NCI-H82 (cell line): ENCODE measurements around the gene STX4.

Experiments used
- DNase-seq: peaks from one replicate; lab custom pipeline; 2025; lab: John Stamatoyannopoulos, UW

The STX4 gene

DNA sequence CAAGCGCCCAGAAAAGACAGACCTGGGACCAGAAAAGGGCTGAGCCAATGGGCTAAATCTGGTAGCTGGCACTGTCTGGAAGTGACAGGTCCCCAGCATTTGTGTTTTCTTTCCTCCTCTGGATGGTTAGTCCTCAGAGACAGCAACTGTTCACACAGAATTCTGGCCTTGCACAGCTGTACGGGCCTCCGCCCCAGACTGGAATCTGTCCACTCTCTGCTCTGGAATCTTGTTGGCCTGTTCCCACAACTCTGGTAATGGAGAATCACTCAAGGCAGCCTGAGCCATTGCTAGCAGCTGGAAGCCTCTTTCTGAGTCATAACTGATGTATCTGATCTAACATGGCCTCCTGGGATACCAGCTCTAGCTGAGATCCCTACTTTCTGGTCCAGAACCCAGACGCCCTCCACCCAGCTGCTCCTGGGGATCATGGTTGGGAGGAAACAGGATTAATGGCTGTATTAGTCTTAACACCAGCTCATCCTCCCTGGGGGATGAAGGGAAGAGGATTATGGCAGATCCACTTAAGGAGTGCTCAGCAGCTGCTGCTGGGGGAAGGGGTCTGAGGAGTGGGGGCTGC is 31.6 kb downstream of the STX4 start:
- peak; percentile 99 for DNase-seq

- DNase-seq = no peak
Observed at GRCh38 chr16:31067342-31067741, 34.0 kb downstream of the STX4 start.

GRCh38 chr16:31071861-31072260 is 38.5 kb downstream of the STX4 start:
- peak; percentile 72 for DNase-seq

GRCh38 chr16:31072540-31073141 is 39.3 kb downstream of the STX4 start:
- DNase-seq = peak; percentile 29

- DNase-seq = peak; percentile 90
Observed at GRCh38 chr16:31073142-31073969, 40.0 kb downstream of the STX4 start.

- DNase-seq = peak; percentile 99
Observed at GRCh38 chr16:31073970-31074813, 40.8 kb downstream of the STX4 start, which contains the start of the genes ZNF646 and ZNF668. Gene ZNF646, plus strand, starts transcription at chr16:31074422. Its CDS starts 1,903 bp downstream, at chr16:31076325. Gene ZNF668, minus strand, starts transcription at chr16:31074240. Its CDS starts 9,781 bp downstream, at chr16:31064459.

DNA sequence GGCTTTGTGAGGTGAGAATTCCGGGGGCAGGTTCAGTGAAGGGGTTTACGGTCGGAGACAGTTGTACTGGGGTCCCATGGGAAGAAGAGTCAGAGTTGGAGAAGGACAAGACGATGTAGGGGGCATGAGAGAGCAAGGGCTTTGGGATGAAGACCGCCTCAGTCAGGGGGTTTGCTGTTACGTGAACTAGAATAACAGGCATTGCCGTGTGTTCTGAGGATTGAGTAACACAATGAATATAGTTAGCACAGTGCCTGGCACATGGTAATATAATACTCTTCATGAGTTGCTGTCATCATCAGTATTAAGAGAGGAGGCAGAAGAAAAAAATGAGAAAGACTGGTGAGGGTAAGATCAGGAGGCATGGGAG is 41.4 kb downstream of the STX4 start:
- DNase-seq = no peak

- DNase-seq = no peak
Observed at GRCh38 chr16:31076319-31076718, 43.0 kb downstream of the STX4 start.

- DNase-seq = no peak
Observed at GRCh38 chr16:31077024-31077423, 43.7 kb downstream of the STX4 start.

DNA sequence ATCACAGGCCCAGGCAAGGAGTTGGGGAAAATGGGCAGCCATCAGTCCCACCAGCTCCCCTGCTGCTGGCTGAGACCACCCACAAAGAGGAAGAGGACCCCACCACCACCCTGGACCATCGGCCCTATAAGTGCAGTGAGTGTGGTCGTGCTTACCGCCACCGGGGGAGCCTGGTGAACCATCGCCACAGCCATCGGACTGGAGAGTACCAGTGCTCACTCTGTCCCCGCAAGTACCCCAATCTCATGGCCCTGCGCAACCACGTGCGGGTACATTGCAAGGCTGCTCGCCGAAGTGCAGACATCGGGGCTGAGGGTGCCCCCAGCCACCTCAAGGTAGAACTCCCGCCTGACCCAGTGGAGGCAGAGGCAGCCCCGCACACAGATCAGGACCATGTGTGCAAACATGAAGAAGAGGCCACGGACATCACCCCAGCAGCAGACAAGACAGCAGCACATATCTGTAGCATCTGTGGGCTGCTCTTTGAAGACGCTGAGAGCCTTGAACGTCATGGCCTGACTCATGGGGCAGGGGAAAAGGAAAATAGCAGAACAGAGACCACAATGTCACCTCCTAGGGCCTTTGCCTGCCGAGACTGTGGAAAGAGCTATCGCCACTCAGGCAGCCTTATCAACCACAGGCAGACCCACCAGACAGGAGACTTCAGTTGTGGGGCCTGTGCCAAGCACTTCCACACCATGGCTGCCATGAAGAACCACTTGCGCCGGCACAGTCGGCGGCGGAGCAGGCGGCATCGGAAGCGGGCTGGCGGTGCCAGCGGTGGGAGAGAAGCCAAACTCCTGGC is 44.4 kb downstream of the STX4 start:
- no peak for DNase-seq

- no peak for DNase-seq
Observed at GRCh38 chr16:31078597-31079341, 45.4 kb downstream of the STX4 start.

DNA sequence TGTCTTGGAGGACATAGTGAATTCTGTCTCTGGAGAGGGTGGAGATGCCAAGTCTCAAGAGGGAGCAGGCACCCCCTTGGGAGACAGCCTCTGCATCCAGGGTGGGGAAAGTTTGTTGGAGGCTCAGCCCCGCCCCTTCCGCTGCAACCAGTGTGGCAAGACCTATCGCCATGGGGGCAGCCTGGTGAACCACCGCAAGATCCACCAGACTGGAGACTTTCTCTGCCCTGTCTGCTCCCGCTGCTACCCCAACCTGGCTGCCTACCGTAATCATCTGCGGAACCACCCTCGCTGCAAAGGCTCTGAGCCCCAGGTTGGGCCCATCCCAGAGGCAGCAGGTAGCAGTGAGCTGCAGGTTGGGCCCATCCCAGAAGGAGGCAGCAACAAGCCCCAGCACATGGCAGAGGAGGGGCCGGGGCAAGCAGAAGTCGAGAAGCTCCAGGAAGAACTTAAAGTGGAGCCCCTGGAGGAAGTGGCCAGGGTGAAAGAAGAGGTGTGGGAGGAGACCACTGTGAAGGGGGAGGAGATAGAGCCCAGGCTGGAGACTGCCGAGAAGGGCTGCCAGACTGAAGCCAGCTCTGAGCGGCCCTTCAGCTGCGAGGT is 46.1 kb downstream of the STX4 start:
- no peak for DNase-seq

DNA sequence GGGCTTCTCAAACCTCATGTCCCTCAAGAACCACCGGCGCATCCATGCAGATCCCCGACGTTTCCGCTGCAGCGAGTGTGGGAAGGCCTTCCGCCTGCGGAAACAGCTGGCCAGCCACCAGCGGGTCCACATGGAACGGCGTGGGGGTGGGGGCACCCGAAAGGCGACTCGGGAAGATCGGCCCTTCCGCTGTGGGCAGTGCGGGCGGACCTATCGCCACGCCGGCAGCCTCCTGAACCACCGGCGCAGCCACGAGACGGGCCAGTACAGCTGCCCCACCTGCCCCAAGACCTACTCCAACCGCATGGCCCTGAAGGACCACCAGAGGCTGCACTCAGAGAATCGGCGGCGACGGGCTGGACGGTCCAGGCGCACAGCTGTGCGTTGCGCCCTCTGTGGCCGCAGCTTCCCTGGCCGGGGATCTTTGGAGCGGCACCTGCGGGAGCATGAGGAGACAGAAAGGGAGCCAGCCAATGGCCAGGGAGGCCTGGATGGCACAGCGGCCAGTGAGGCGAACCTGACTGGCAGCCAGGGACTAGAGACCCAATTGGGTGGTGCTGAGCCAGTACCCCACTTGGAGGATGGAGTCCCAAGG is 46.8 kb downstream of the STX4 start:
- no peak for DNase-seq

DNA sequence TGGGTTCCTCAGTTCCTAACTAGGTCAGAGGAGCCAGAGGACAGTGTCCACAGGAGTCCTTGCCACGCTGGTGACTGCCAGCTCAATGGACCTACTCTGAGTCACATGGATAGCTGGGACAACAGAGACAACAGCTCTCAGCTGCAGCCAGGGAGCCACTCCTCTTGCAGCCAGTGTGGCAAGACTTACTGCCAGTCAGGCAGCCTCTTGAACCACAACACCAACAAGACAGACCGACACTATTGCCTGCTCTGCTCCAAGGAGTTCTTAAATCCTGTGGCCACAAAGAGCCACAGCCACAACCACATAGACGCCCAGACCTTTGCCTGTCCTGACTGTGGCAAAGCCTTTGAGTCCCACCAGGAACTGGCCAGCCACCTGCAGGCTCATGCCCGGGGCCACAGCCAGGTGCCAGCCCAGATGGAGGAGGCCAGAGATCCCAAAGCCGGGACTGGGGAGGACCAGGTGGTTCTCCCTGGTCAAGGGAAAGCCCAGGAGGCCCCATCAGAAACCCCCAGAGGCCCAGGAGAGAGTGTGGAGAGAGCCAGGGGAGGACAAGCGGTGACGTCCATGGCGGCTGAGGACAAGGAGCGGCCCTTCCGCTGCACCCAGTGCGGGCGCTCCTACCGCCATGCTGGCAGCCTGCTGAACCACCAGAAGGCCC is 47.5 kb downstream of the STX4 start:
- DNase-seq = no peak

- no peak for DNase-seq
Observed at GRCh38 chr16:31081428-31082351, 48.3 kb downstream of the STX4 start.

DNA sequence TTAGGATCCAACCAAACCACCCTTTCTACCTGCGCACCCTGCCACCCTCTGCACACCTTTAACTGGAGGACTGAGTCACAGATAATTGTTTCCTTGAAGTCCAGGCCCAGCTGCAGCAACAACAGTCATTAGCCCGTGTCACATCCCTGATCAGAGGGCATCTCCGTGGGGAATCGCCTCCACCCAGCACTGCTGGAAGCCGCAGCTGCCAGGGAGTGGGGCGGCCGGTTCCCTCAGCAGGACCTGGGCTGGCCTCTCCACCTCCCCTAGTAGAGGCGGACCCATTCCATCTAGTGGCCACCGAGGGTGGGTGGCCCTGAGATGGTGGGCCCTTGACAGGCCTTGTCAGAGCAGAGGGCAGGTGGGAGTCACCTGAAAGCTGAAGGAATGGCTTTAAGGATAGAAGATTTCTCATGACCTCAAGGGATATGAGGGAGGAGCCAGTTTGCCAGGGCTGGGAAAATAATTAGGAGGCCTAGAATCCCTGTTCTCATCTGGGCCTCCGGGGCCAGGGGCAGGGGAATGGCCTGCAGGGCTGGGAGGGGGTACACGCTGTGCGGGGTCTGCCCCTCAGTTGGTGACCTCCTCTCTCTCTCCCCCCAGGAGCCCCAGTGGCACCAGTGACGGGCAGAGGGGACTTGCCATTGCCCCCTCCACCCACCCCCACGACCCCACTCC is 49.1 kb downstream of the STX4 start:
- DNase-seq = no peak

DNA sequence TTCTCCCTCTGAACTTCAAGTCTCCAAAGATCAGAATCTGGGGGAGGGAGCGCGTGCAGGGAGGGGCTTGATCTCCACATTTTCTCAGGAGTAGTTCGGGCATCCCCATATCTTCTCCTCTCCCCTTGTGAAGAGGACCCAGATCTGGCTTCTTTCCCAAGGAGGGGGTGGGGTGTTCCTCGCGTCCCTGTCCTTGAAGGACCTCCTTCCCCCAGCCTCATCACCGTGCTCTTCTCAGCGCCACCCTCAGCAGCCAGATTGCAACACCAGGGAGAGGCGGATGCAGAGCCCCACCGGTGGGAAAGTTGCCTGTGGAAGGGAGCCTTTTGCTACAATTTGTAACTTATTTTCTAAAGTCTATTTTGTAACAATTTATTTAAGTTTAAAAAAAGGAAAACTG is 49.7 kb downstream of the STX4 start:
- no peak for DNase-seq

- no peak for DNase-seq
Observed at GRCh38 chr16:31083556-31083955, 50.2 kb downstream of the STX4 start.
